ENCODE results near the gene TACR1. TPM values are rescaled to one million over a fixed set of nuclear protein-coding genes. Genes with fewer than 3 reads are reported as not detected.

TACR1 gene
- total and polyA plus RNA-seq, 2 experiments from 2014 or later = 3.5 to 7.3 TPM

GRCh38 chr2:75162897-75163296, 36.4 kb downstream of the TACR1 start (continued):
- TF ChIP-seq STAT1 (IDR thresholded peaks at IDR 0.05; ENCODE audit: unreplicated experiment) (no peak), REST (IDR thresholded peaks at IDR 0.05; ENCODE audit: unreplicated experiment) (no peak), ZNF331 (CRISPR knock-in tag; IDR thresholded peaks at IDR 0.05; ENCODE audit: low read depth) (no peak), ETS1 (IDR thresholded peaks at IDR 0.05) (no peak), POLR2AphosphoS5 (IDR thresholded peaks at IDR 0.05; ENCODE audit: low read depth) (no peak)

- H4K20me1 ChIP-seq (replicated peaks; ENCODE audit: insufficient read depth) = no peaks in the 10 kb centered on the region
- no peak overlapping the region for H3K27ac ChIP-seq (ENCODE audit: low read depth)
- H3K27me3 ChIP-seq (ENCODE audit: insufficient read depth) = no peaks in the 10 kb centered on the region
- H3K79me2 ChIP-seq (replicated peaks; ENCODE audit: insufficient read depth) = no peaks in the 10 kb centered on the region
- ATAC-seq (no peak), DNase-seq (ENCODE audit: low spot score) (no peak)
- H3K4me3 ChIP-seq = no peak overlapping the region
- Mint-ChIP-seq H3K36me3 (ENCODE audit: low read depth) (no peaks in the 10 kb centered on the region), H3K9me3 (no peaks in the 10 kb centered on the region), H3K4me1 (no peaks in the 10 kb centered on the region; the same call in 2 of the 3 replicates), H3K4me3 (no peak overlapping the region), H3K27ac (no peak overlapping the region), H3K27me3 (ENCODE audit: insufficient read depth, low read depth, poor library complexity) (peaks cover 3% of the 10 kb centered on the region)
- H3K4me1 ChIP-seq (ENCODE audit: insufficient read depth) = no peaks in the 10 kb centered on the region
- H3K4me2 ChIP-seq = no peak overlapping the region
- H3K9me2 ChIP-seq (ENCODE audit: insufficient read depth) = no peaks in the 10 kb centered on the region
- no peaks in the 10 kb centered on the region for H3F3A ChIP-seq (replicated peaks; ENCODE audit: low read depth)
- no peak overlapping the region for H2AFZ ChIP-seq
- no peaks in the 10 kb centered on the region for H3K36me3 ChIP-seq (ENCODE audit: insufficient read depth)
- TF ChIP-seq NANOG (IDR thresholded peaks at IDR 0.05; ENCODE audit: borderline replicate concordance) (no peak), ETS1 (IDR thresholded peaks at IDR 0.05) (no peak), REST (IDR thresholded peaks at IDR 0.05; ENCODE audit: unreplicated experiment) (no peak), POLR2AphosphoS5 (IDR thresholded peaks at IDR 0.05; ENCODE audit: low read depth) (no peak), EZH2 (IDR thresholded peaks at IDR 0.05; ENCODE audit: low read depth, unreplicated experiment) (no peak), ZNF462 (CRISPR knock-in tag; IDR thresholded peaks at IDR 0.05) (no peak), CREB1 (CRISPR knock-in tag; IDR thresholded peaks at IDR 0.05; ENCODE audit: low read depth) (no peak)
Observed at GRCh38 chr2:75162259-75162658, 37.1 kb downstream of the TACR1 start.

Measured in GM23338 (cell line).